HepG2 (cell line): ENCODE data around the gene CCNJL. TPM values are rescaled to one million over a fixed set of nuclear protein-coding genes. Genes with fewer than 3 reads are reported as not detected.

Experiments
- ATAC-seq: fragments of 200-7000 bp; cut with Tn5 transposase; 3 replicates; pipeline ENCODE4 v1.9.1; 2020; ENCODE audit warnings: mild to moderate bottlenecking, moderate library complexity
- BruUV-seq: library from RNA; stranded (reverse); fragments of 400-500 nt; replicated peaks from 2 replicates; lab custom pipeline; 2021; lab: Mats Ljungman, UMichigan
- CTCF ChIA-PET: fragments of 300-600 bp; formaldehyde crosslinking; extraction: SDS; loops from one replicate; lab custom pipeline; 2021; ENCODE audit warnings: low total read pairs, inconsistent platforms, low intra/inter-chr PET ratio; lab: Yijun Ruan, JAX
- POLR2A ChIA-PET: fragments of 350-600 bp; sonication (Branson Sonifier 250); formaldehyde crosslinking; loops from one replicate; lab custom pipeline; 2020; ENCODE audit warnings: antibody characterized with exemption, inconsistent platforms; lab: Yijun Ruan, JAX
- DNase-seq: peaks from one replicate; pipeline ENCODE4 v3.0.0-alpha.2; 2015; ENCODE audit warnings: low spot score
- FAIRE-seq: peaks from 3 replicates; lab custom pipeline; 2011; peaks lifted over from hg19 to GRCh38; lab: Jason Lieb, UNC
- H2AFZ ChIP-seq: one replicate; pipeline ENCODE4 v1.6.1; 2011; ENCODE audit warnings: low read length, inconsistent platforms
- H3K27ac ChIP-seq: fragments of 300-600 bp; 3 replicates; pipeline ENCODE4 v1.8.0; 2011; ENCODE audit warnings: mixed run types, mild to moderate bottlenecking, mixed read lengths, low read length, inconsistent platforms; ENCODE audit not compliant: insufficient read depth; ENCODE audit errors: extremely low read length
- H3K27me3 ChIP-seq, 2 experiments: fragments of 200-600 bp in 1 of 2; 2 replicates in 1 of 2; 3 replicates in 1 of 2; pipeline versions ENCODE4 v1.6.0 to v1.8.0; 2011; ENCODE audit warnings: low read length in 2 of 2, mild to moderate bottlenecking in 2 of 2, moderate library complexity in 2 of 2, inconsistent platforms in 1 of 2; ENCODE audit not compliant: insufficient read depth in 2 of 2, control insufficient read depth in 1 of 2
- H3K36me3 ChIP-seq, 2 experiments: fragments of 200-600 bp in 1 of 2; replicated peaks in 1 of 2; 2 replicates in 1 of 2; 3 replicates in 1 of 2; pipeline versions ENCODE4 v1.5.1 to v1.8.0; 2011; ENCODE audit warnings: low read length in 2 of 2, inconsistent platforms in 1 of 2; ENCODE audit not compliant: insufficient read depth in 2 of 2, control insufficient read depth in 1 of 2
- H3K4me1 ChIP-seq: 2 replicates; pipeline ENCODE4 v1.5.1; 2012; ENCODE audit warnings: low read length, inconsistent platforms; ENCODE audit not compliant: insufficient read depth
- H3K4me2 ChIP-seq: 2 replicates; pipeline ENCODE4 v1.6.0; 2011; ENCODE audit warnings: low read depth, low read length, inconsistent platforms
- H3K4me3 ChIP-seq, 3 experiments: fragments of 200-600 bp in 1 of 3; sonication (generic), shearing (Covaris generic) in 1 of 3; replicated peaks in 1 of 3; 2 replicates each; pipeline ENCODE4 v1.5.1; 2011 to 2016; ENCODE audit warnings: low read length in 3 of 3, inconsistent platforms in 2 of 3, low read depth in 2 of 3, mild to moderate bottlenecking in 2 of 3, control low read depth in 1 of 3, mixed read lengths in 1 of 3; ENCODE audit not compliant: insufficient read depth in 1 of 3
- H3K79me2 ChIP-seq: one replicate; pipeline ENCODE4 v1.6.1; 2011; ENCODE audit warnings: low read length, inconsistent platforms; ENCODE audit not compliant: insufficient read depth
- H3K9ac ChIP-seq: 2 replicates; pipeline ENCODE4 v1.6.0; 2011; ENCODE audit warnings: mild to moderate bottlenecking, low read depth, low read length, inconsistent platforms; ENCODE audit not compliant: insufficient read depth
- H3K9me3 ChIP-seq: 2 replicates; pipeline ENCODE4 v1.5.1; 2012; ENCODE audit warnings: mild to moderate bottlenecking, low read length
- H4K20me1 ChIP-seq: 2 replicates; pipeline ENCODE4 v1.6.0; 2011; ENCODE audit warnings: inconsistent platforms, mild to moderate bottlenecking, low read length, moderate library complexity; ENCODE audit not compliant: insufficient read depth
- HOXD1 ChIP-seq: sonication (generic); formaldehyde crosslinking; IDR thresholded peaks from 2 replicates; pipeline ENCODE4 v1.5.0; 2020; ENCODE audit warnings: missing genetic modification reagents
- MAFK ChIP-seq, 2 experiments: IDR thresholded peaks in 1 of 2; conservative IDR thresholded peaks in 1 of 2; 2 replicates each; pipeline ENCODE4 v1.6.1; 2011; ENCODE audit warnings: improper control_type of control experiment in 2 of 2, low read length in 2 of 2
- NR0B2 ChIP-seq: sonication (generic); formaldehyde crosslinking; IDR thresholded peaks from 2 replicates; pipeline ENCODE4 v1.4.0; 2020; ENCODE audit warnings: mild to moderate bottlenecking, missing genetic modification reagents
- PTBP1 ChIP-seq: fragments of 200-400 bp; formaldehyde crosslinking; IDR thresholded peaks from 2 replicates; pipeline ENCODE4 v1.6.1; 2018; ENCODE audit warnings: low read length, low read depth; ENCODE audit not compliant: poor library complexity, severe bottlenecking
- RAD21 ChIP-seq: fragments of 450-650 bp; formaldehyde crosslinking; IDR thresholded peaks from 2 replicates; pipeline ENCODE4 v1.5.0; 2020; ENCODE audit warnings: mild to moderate bottlenecking
- ZMYM4 ChIP-seq: sonication (generic); formaldehyde crosslinking; IDR thresholded peaks from 2 replicates; pipeline ENCODE4 v1.8.1; 2023; ENCODE audit warnings: mild to moderate bottlenecking, missing genetic modification reagents
- ZNF629 ChIP-seq: sonication (generic); formaldehyde crosslinking; conservative IDR thresholded peaks from 2 replicates; pipeline ENCODE4 v1.5.0; 2020; ENCODE audit warnings: missing genetic modification reagents
- ZNF839 ChIP-seq: sonication (generic); formaldehyde crosslinking; IDR thresholded peaks from 2 replicates; pipeline ENCODE4 v1.4.0; 2020; ENCODE audit warnings: missing genetic modification reagents, mild to moderate bottlenecking, borderline replicate concordance
- ZSCAN20 ChIP-seq: sonication (generic); formaldehyde crosslinking; IDR thresholded peaks from 2 replicates; pipeline ENCODE4 v1.4.0; 2020; ENCODE audit warnings: missing genetic modification reagents, mild to moderate bottlenecking, borderline replicate concordance
- WGBS: methylation state at CpG from one replicate; pipeline ENCODE4 v1.1.6; 2017; ENCODE audit warnings: low lambda C conversion rate; 5-methylcytosine and 5-hydroxymethylcytosine counted together
- in situ Hi-C: cut with HindIII; loops from 2 replicates; pipeline ENCODE4 v1.10.0; 2017; ENCODE audit warnings: low pct_unique_long_range_greater_than_20kb; ENCODE audit not compliant: extremely low pct_ligation_motif_present
- intact Hi-C: fragments of 100-400 bp; cut with micrococcal nuclease; formaldehyde crosslinking; loops from one replicate; pipeline ENCODE4 v1.10.0; 2022; ENCODE audit not compliant: unreplicated experiment
- polyA plus RNA-seq, 8 experiments: library from polyadenylated mRNA; depleted of rRNA in 3 of 8; stranded (reverse) in 7 of 8; unstranded in 1 of 8; fragments of >200 nt; fragmentation: Illumina TruSeq in 4 of 8; extraction: Trizol in 4 of 8; gene quantifications; 2 replicates each; pipeline versions ENCODE4 v1.2.1 to v1.2.3, GENCODE V29; 2011 to 2016; ENCODE audit warnings: low read depth in 4 of 8, missing spikeins in 1 of 8, mixed read lengths in 1 of 8; ENCODE audit not compliant: insufficient read depth in 1 of 8
- total RNA-seq, 5 experiments: library from RNA; depleted of rRNA; stranded (reverse); fragments of >200 nt; fragmentation: Illumina TruSeq; extraction: Trizol; gene quantifications; 2 replicates each; pipeline ENCODE4 v1.2.3, GENCODE V29; 2016; ENCODE audit warnings: low read depth in 1 of 5
- TF ChIP-seq, protein P1 (sequence below): sonication (generic); formaldehyde crosslinking; IDR thresholded peaks from 2 replicates; pipeline ENCODE4 v1.5.1; 2020; ENCODE audit warnings: missing genetic modification reagents, mild to moderate bottlenecking, borderline replicate concordance

The CCNJL gene
- total and polyA plus RNA-seq, 2 of the 13 experiments (the other 11 are each of a cell fraction or from before 2014, with no cell fraction given) = 1.6 to 4.4 TPM

GRCh38 chr5:160297004-160297403 lies 15.4 kb downstream of the CCNJL start:
- no peak overlapping the region for H3K4me2 ChIP-seq
- POLR2A ChIA-PET = no interaction called here
- H3K79me2 ChIP-seq = no peaks in the 10 kb centered on the region
- H4K20me1 ChIP-seq = no peaks in the 10 kb centered on the region
- H3K36me3 ChIP-seq = no peaks in the 10 kb centered on the region
- H3K4me1 ChIP-seq = peaks cover 9% of the 10 kb centered on the region; the same call in 1 of the 2 replicates
- intact Hi-C loops = no loop called here
- FAIRE-seq (no peak), DNase-seq (no peak), ATAC-seq (no peak)
- 100% methylated on average over 1 of the region's 1 CpG for WGBS
- TF ChIP-seq NR0B2 (CRISPR knock-in tag) (no peak), ZNF629 (CRISPR knock-in tag) (0 out of 2 replicates have a peak, but pooled peaks have one; percentile 11)
- no peaks in the 10 kb centered on the region for H3K27me3 ChIP-seq
- H3K9ac ChIP-seq = no peak overlapping the region
- no peak overlapping the region for H3K27ac ChIP-seq
- H2AFZ ChIP-seq = no peak overlapping the region
- in situ Hi-C loops = no loop called here
- BruUV-seq = no TSS peak
- H3K9me3 ChIP-seq = no peaks in the 10 kb centered on the region
- H3K4me3 ChIP-seq = no peak overlapping the region
- CTCF ChIA-PET = no interaction called here

DNA sequence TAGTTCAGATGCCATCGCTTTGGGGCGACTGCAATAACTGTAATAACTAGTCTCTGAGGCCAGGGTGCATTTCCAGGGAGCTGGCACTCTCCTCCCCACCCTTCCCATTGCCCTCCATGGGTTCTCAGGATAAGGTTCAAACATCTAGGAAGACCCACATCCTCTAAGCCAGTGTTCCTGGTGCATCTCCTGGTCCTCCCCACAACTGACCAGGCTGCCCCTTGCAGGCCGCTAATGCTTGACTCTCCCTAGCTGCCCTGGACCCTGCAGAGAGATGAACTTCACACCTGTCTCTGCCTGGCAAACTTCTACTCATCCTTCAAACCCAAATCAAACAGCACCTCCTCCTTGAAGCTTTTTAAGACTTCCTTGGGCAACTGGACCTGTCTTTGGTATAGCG lies 15.9 kb downstream of the CCNJL start:
- 86% methylated on average over 4 of the region's 4 CpGs for WGBS
- peaks cover 9% of the 10 kb centered on the region; the same call in 1 of the 2 replicates for H3K4me1 ChIP-seq
- ChIA-PET CTCF (no interaction called here), POLR2A (no interaction called here)
- ATAC-seq = no peak
- no peak overlapping the region for H3K4me2 ChIP-seq
- no peak for FAIRE-seq
- no peaks in the 10 kb centered on the region for H3K79me2 ChIP-seq
- in situ Hi-C loops (no loop called here), intact Hi-C loops (no loop called here)
- no peak overlapping the region for H3K4me3 ChIP-seq
- no TSS peak for BruUV-seq
- H3K9ac ChIP-seq = no peak overlapping the region
- no peak for DNase-seq
- H4K20me1 ChIP-seq = no peaks in the 10 kb centered on the region
- H3K27me3 ChIP-seq = no peaks in the 10 kb centered on the region
- H3K36me3 ChIP-seq = no peaks in the 10 kb centered on the region
- H3K27ac ChIP-seq = no peak overlapping the region
- no peak overlapping the region for H2AFZ ChIP-seq
- no peaks in the 10 kb centered on the region for H3K9me3 ChIP-seq
- TF ChIP-seq, protein P1, sequence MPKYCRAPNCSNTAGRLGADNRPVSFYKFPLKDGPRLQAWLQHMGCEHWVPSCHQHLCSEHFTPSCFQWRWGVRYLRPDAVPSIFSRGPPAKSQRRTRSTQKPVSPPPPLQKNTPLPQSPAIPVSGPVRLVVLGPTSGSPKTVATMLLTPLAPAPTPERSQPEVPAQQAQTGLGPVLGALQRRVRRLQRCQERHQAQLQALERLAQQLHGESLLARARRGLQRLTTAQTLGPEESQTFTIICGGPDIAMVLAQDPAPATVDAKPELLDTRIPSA (CRISPR knock-in tag) = no peak
- TF ChIP-seq ZMYM4 (CRISPR knock-in tag) (no peak), HOXD1 (CRISPR knock-in tag) (no peak), RAD21 (no peak), MAFK (conservative IDR thresholded peaks at IDR 0.05 in 1 of 2, IDR thresholded peaks at IDR 0.05 in 1 of 2; ENCODE audit: low read length in 2 of 2) (no peak), PTBP1 (no peak), ZNF839 (CRISPR knock-in tag) (no peak), ZSCAN20 (CRISPR knock-in tag) (no peak)
